Bronchial epithelial cell (primary cell): ENCODE data around the gene ITGBL1. TPM values are rescaled to one million over a fixed set of nuclear protein-coding genes. Genes with fewer than 3 reads are reported as not detected.

ENCODE experiments used
- DNase-seq: peaks from one replicate; pipeline ENCODE4 v3.0.0-alpha.2; 2010; ENCODE audit warnings: low read depth
- FAIRE-seq: peaks from 2 replicates; lab custom pipeline; 2011; peaks lifted over from hg19 to GRCh38; lab: Jason Lieb, UNC
- H3K27me3 ChIP-seq: 2 replicates; pipeline ENCODE4 v1.5.1; 2011; ENCODE audit warnings: low read length; ENCODE audit not compliant: control insufficient read depth, insufficient read depth
- H3K36me3 ChIP-seq: 2 replicates; pipeline ENCODE4 v1.5.1; 2011; ENCODE audit warnings: low read length; ENCODE audit not compliant: control insufficient read depth, insufficient read depth
- H3K4me3 ChIP-seq: 2 replicates; pipeline ENCODE4 v1.5.1; 2011; ENCODE audit warnings: mild to moderate bottlenecking, low read depth, low read length, control low read depth
- total RNA-seq: library from RNA; depleted of rRNA; stranded (reverse); fragments of >200 nt; gene quantifications from 2 replicates; pipeline ENCODE4 v1.2.1, GENCODE V29; 2014
- TF ChIP-seq, protein P1 (sequence below): IDR thresholded peaks from 2 replicates; pipeline ENCODE4 v1.5.1; 2011; ENCODE audit warnings: mild to moderate bottlenecking, moderate library complexity, low read length, control low read depth, inconsistent platforms; ENCODE audit not compliant: insufficient read depth, severe bottlenecking

The ITGBL1 gene
- total RNA-seq, 1 donor from 2014 or later: 1.1 TPM

- no peaks in the 10 kb centered on the region for H3K27me3 ChIP-seq
- FAIRE-seq: no peak
- TF ChIP-seq, protein P1, sequence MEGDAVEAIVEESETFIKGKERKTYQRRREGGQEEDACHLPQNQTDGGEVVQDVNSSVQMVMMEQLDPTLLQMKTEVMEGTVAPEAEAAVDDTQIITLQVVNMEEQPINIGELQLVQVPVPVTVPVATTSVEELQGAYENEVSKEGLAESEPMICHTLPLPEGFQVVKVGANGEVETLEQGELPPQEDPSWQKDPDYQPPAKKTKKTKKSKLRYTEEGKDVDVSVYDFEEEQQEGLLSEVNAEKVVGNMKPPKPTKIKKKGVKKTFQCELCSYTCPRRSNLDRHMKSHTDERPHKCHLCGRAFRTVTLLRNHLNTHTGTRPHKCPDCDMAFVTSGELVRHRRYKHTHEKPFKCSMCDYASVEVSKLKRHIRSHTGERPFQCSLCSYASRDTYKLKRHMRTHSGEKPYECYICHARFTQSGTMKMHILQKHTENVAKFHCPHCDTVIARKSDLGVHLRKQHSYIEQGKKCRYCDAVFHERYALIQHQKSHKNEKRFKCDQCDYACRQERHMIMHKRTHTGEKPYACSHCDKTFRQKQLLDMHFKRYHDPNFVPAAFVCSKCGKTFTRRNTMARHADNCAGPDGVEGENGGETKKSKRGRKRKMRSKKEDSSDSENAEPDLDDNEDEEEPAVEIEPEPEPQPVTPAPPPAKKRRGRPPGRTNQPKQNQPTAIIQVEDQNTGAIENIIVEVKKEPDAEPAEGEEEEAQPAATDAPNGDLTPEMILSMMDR: no peak
- no peak overlapping the region for H3K4me3 ChIP-seq
- no peaks in the 10 kb centered on the region for H3K36me3 ChIP-seq
- no peak for DNase-seq
These were observed 102.1 kb downstream of the ITGBL1 start for GRCh38 chr13:101554420-101555125.

- Histone ChIP-seq H3K36me3 (no peaks in the 10 kb centered on the region), H3K27me3 (no peaks in the 10 kb centered on the region), H3K4me3 (no peak overlapping the region)
- FAIRE-seq (no peak), DNase-seq (no peak)
- TF ChIP-seq, protein P1: no peak
These were observed 103.1 kb downstream of the ITGBL1 start for GRCh38 chr13:101555610-101556009.

- DNase-seq: no peak
- TF ChIP-seq, protein P1: no peak
- Histone ChIP-seq H3K4me3 (no peak overlapping the region), H3K36me3 (no peaks in the 10 kb centered on the region), H3K27me3 (no peaks in the 10 kb centered on the region)
- FAIRE-seq: no peak
These were observed 104.2 kb downstream of the ITGBL1 start for GRCh38 chr13:101556676-101557123.

- FAIRE-seq: no peak
- H3K27me3 ChIP-seq: no peaks in the 10 kb centered on the region
- no peak for DNase-seq
- no peak overlapping the region for H3K4me3 ChIP-seq
- H3K36me3 ChIP-seq: no peaks in the 10 kb centered on the region
- TF ChIP-seq, protein P1: no peak
These were observed 112.8 kb downstream of the ITGBL1 start for GRCh38 chr13:101565317-101565716.

GRCh38 chr13:101567841-101568240 lies 115.4 kb downstream of the ITGBL1 start:
- TF ChIP-seq, protein P1: no peak
- no peak for FAIRE-seq
- Histone ChIP-seq H3K27me3 (no peaks in the 10 kb centered on the region), H3K4me3 (no peak overlapping the region), H3K36me3 (no peaks in the 10 kb centered on the region)
- DNase-seq: no peak
